ENCODE results near the gene USP10.

The USP10 gene

DNA sequence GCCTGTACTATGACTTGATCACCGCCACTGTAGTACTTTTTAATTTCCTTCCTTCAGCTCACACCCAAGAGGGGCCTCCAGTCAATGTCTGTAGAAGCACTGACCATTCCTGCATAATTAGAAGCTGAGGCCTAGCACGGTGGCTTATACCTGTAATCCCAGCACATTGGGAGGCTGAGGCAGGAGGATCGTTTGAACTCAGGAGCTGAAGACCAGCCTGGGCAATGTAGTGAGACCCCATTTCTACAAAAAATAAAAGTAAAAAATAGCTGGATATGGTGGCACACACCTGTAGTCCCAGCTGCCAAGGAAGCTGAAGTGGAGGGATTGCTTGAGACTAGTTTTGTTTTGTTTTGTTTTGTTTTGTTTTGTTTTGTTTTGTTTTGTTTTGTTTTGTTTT, 45.6 kb upstream of the USP10 start:
- H3K9ac ChIP-seq (ENCODE audit: low read depth, low read length, poor library complexity, severe bottlenecking), result no peak overlapping the region
- H4K20me1 ChIP-seq (ENCODE audit: insufficient read depth, low read length, poor library complexity, severe bottlenecking), result no peaks in the 10 kb centered on the region
- H3F3A ChIP-seq (ENCODE audit: low read depth), result 0 out of 2 replicates have a peak, but pooled peaks cover 3% of the 10 kb centered on the region
- H3K79me2 ChIP-seq (ENCODE audit: insufficient read depth, low read length), result peaks cover 16% of the 10 kb centered on the region
- no peaks in the 10 kb centered on the region for H3K9me2 ChIP-seq (replicated peaks; ENCODE audit: low read depth, low read length)
- H3K36me3 ChIP-seq (ENCODE audit: insufficient read depth, low read length), result peaks cover 21% of the 10 kb centered on the region; the same call in 1 of the 2 replicates
- no peak overlapping the region for H3K4me3 ChIP-seq (ENCODE audit: low read length, poor library complexity, severe bottlenecking)
- H3K27me3 ChIP-seq (ENCODE audit: insufficient read depth, low read length, poor library complexity, severe bottlenecking), result no peaks in the 10 kb centered on the region
- H3K9me3 ChIP-seq (ENCODE audit: insufficient read depth, low read depth, low read length), result no peaks in the 10 kb centered on the region
- peaks cover 20% of the 10 kb centered on the region for H3K4me1 ChIP-seq (ENCODE audit: insufficient read depth, low read length, poor library complexity, severe bottlenecking)
- TF ChIP-seq, protein P1, sequence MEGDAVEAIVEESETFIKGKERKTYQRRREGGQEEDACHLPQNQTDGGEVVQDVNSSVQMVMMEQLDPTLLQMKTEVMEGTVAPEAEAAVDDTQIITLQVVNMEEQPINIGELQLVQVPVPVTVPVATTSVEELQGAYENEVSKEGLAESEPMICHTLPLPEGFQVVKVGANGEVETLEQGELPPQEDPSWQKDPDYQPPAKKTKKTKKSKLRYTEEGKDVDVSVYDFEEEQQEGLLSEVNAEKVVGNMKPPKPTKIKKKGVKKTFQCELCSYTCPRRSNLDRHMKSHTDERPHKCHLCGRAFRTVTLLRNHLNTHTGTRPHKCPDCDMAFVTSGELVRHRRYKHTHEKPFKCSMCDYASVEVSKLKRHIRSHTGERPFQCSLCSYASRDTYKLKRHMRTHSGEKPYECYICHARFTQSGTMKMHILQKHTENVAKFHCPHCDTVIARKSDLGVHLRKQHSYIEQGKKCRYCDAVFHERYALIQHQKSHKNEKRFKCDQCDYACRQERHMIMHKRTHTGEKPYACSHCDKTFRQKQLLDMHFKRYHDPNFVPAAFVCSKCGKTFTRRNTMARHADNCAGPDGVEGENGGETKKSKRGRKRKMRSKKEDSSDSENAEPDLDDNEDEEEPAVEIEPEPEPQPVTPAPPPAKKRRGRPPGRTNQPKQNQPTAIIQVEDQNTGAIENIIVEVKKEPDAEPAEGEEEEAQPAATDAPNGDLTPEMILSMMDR (conservative IDR thresholded peaks at IDR 0.05; ENCODE audit: low read length), result no peak
- no peak for TF ChIP-seq EZH2phosphoT487 (IDR thresholded peaks at IDR 0.05; ENCODE audit: borderline replicate concordance)
- no peak overlapping the region for H2AFZ ChIP-seq (ENCODE audit: low read length)
- no peak overlapping the region for H3K4me2 ChIP-seq (ENCODE audit: low read depth, low read length, poor library complexity, severe bottlenecking)

DNA sequence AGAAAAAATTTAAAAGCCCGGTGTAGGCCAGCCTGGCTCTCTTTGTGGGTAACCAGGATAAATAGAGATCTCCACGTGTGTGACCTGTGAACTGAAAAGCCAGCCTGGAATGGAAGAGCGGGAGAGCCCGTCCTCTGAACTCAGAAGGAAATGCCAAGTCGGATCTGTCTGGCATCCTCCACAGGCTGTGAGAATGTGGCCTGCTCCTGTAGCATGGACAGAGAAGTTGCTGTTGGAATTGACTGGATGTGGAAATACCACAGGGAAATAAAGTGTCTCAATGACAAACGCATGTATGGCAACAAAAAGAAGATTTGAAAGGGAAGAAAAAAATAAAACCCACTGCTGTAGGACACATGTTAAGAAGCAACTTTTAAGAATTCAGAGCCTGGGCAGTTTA, 44.8 kb upstream of the USP10 start:
- Histone ChIP-seq H2AFZ (ENCODE audit: low read length) (no peak overlapping the region), H3K4me3 (ENCODE audit: low read length, poor library complexity, severe bottlenecking) (no peak overlapping the region), H3F3A (ENCODE audit: low read depth) (0 out of 2 replicates have a peak, but pooled peaks cover 3% of the 10 kb centered on the region), H3K9me2 (replicated peaks; ENCODE audit: low read depth, low read length) (no peaks in the 10 kb centered on the region), H4K20me1 (ENCODE audit: insufficient read depth, low read length, poor library complexity, severe bottlenecking) (no peaks in the 10 kb centered on the region), H3K9me3 (ENCODE audit: insufficient read depth, low read depth, low read length) (no peaks in the 10 kb centered on the region), H3K36me3 (ENCODE audit: insufficient read depth, low read length) (peaks cover 29% of the 10 kb centered on the region; the same call in 1 of the 2 replicates), H3K79me2 (ENCODE audit: insufficient read depth, low read length) (peaks cover 13% of the 10 kb centered on the region), H3K9ac (ENCODE audit: low read depth, low read length, poor library complexity, severe bottlenecking) (no peak overlapping the region), H3K27me3 (ENCODE audit: insufficient read depth, low read length, poor library complexity, severe bottlenecking) (no peaks in the 10 kb centered on the region), H3K4me2 (ENCODE audit: low read depth, low read length, poor library complexity, severe bottlenecking) (no peak overlapping the region), H3K4me1 (ENCODE audit: insufficient read depth, low read length, poor library complexity, severe bottlenecking) (peaks cover 15% of the 10 kb centered on the region)
- TF ChIP-seq, protein P1 (conservative IDR thresholded peaks at IDR 0.05; ENCODE audit: low read length), result no peak
- TF ChIP-seq EZH2phosphoT487 (IDR thresholded peaks at IDR 0.05; ENCODE audit: borderline replicate concordance), result no peak

DNA sequence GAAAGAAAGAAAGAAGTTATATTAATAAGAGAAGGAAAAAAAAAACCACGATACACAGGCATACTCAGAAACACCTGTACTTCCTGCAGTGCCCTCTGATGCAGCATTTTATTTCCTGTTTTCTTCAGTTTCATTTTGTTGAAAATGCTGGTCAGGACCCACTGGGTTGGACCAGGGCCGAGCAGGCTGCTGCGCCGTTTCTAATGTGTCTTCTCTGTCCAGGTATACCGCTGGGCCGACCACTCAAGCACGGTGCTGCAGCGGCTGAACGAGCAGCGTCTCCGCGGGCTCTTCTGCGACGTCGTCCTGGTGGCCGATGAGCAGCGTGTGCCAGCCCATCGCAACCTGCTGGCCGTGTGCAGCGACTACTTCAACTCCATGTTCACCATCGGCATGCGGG, 43.2 kb upstream of the USP10 start:
- H3F3A ChIP-seq (ENCODE audit: low read depth), result 0 out of 2 replicates have a peak, but pooled peaks cover under 1% of the 10 kb centered on the region
- H3K9me3 ChIP-seq (ENCODE audit: insufficient read depth, low read depth, low read length), result no peaks in the 10 kb centered on the region
- H3K4me2 ChIP-seq (ENCODE audit: low read depth, low read length, poor library complexity, severe bottlenecking), result no peak overlapping the region
- no peak overlapping the region for H3K4me3 ChIP-seq (ENCODE audit: low read length, poor library complexity, severe bottlenecking)
- H3K9me2 ChIP-seq (replicated peaks; ENCODE audit: low read depth, low read length), result no peaks in the 10 kb centered on the region
- TF ChIP-seq, protein P1 (conservative IDR thresholded peaks at IDR 0.05; ENCODE audit: low read length), result no peak
- TF ChIP-seq EZH2phosphoT487 (IDR thresholded peaks at IDR 0.05; ENCODE audit: borderline replicate concordance), result no peak
- peaks cover 14% of the 10 kb centered on the region for H3K4me1 ChIP-seq (ENCODE audit: insufficient read depth, low read length, poor library complexity, severe bottlenecking)
- no peaks in the 10 kb centered on the region for H4K20me1 ChIP-seq (ENCODE audit: insufficient read depth, low read length, poor library complexity, severe bottlenecking)
- H3K36me3 ChIP-seq (ENCODE audit: insufficient read depth, low read length), result peaks cover 34% of the 10 kb centered on the region; the same call in 1 of the 2 replicates
- H3K9ac ChIP-seq (ENCODE audit: low read depth, low read length, poor library complexity, severe bottlenecking), result no peak overlapping the region
- H3K79me2 ChIP-seq (ENCODE audit: insufficient read depth, low read length), result peaks cover 13% of the 10 kb centered on the region
- no peaks in the 10 kb centered on the region for H3K27me3 ChIP-seq (ENCODE audit: insufficient read depth, low read length, poor library complexity, severe bottlenecking)
- no peak overlapping the region for H2AFZ ChIP-seq (ENCODE audit: low read length)

All from Loucy (cell line).